Activated CD4-positive, alpha-beta T cell treated with anti-CD3 and anti-CD28 coated beads, Interleukin-2, amount 50 U/mL, for 1 hour (primary cell): Measurements from ENCODE around the gene GPRIN1.

Experiments used
- DNase-seq: peaks from one replicate; pipeline ENCODE4 v3.0.0-alpha.2; 2020

The GPRIN1 gene

GRCh38 chr5:176609724-176610434, at the start of gene GPRIN1:
Gene GPRIN1, minus strand, starts transcription at chr5:176610156. Its CDS starts 10,322 bp downstream, at chr5:176599834.
- DNase-seq, result peak; percentile 48

GRCh38 chr5:176659512-176659839, 49.5 kb upstream of the GPRIN1 start:
- DNase-seq, result no peak

GRCh38 chr5:176658817-176659511, 49.0 kb upstream of the GPRIN1 start:
- no peak for DNase-seq

- DNase-seq, result peak; percentile 68
These were observed 48.1 kb upstream of the GPRIN1 start for GRCh38 chr5:176658007-176658599.

- DNase-seq, result no peak
These were observed 46.6 kb upstream of the GPRIN1 start for GRCh38 chr5:176656467-176656990.

GRCh38 chr5:176654856-176655255, 44.9 kb upstream of the GPRIN1 start:
- no peak for DNase-seq

- DNase-seq, result no peak
These were observed 43.7 kb upstream of the GPRIN1 start for GRCh38 chr5:176653401-176654385.

GRCh38 chr5:176652136-176652535, 42.2 kb upstream of the GPRIN1 start:
- DNase-seq, result no peak

GRCh38 chr5:176651472-176651980, 41.6 kb upstream of the GPRIN1 start:
- DNase-seq, result no peak

- no peak for DNase-seq
These were observed 40.5 kb upstream of the GPRIN1 start for GRCh38 chr5:176650354-176650884.

- no peak for DNase-seq
These were observed 38.7 kb upstream of the GPRIN1 start for GRCh38 chr5:176648474-176649194.

GRCh38 chr5:176647843-176648473, 38.0 kb upstream of the GPRIN1 start:
- no peak for DNase-seq

- peak; percentile 99 for DNase-seq
These were observed 37.3 kb upstream of the GPRIN1 start, which contains the start of gene TSPAN17 for GRCh38 chr5:176647030-176647842. Gene TSPAN17, plus strand, starts transcription at chr5:176647484. Its CDS starts 132 bp downstream, at chr5:176647616.

GRCh38 chr5:176646707-176647029, 36.7 kb upstream of the GPRIN1 start:
- no peak for DNase-seq

- DNase-seq, result no peak
These were observed 36.2 kb upstream of the GPRIN1 start for GRCh38 chr5:176646049-176646706.

GRCh38 chr5:176644878-176645670, 35.1 kb upstream of the GPRIN1 start:
- DNase-seq, result no peak

- no peak for DNase-seq
These were observed 34.3 kb upstream of the GPRIN1 start for GRCh38 chr5:176644294-176644693.

GRCh38 chr5:176643491-176644219, 33.7 kb upstream of the GPRIN1 start:
- no peak for DNase-seq
